NCI-H446 treated with DMSO at 0.1 percent for 48 hours (cell line): ENCODE data around the gene UPF3B.
"Not testable (repeated sequence)": the region's sequence is repeated elsewhere in the genome, so short reads cannot be mapped to it uniquely, and the experiment has no call there.

Experiments used
- DNase-seq: peaks from one replicate; lab custom pipeline; 2025; lab: John Stamatoyannopoulos, UW

Gene UPF3B

GRCh38 chrX:119852382-119853353, at the start of gene UPF3B:
TSS of gene UPF3B (minus strand) at chrX:119852963. CDS start at chrX:119852928, 35 bp downstream.
- peak; percentile 96 for DNase-seq

- no peak for DNase-seq
Observed at GRCh38 chrX:119900976-119901375, 48.2 kb upstream of the UPF3B start.

DNA sequence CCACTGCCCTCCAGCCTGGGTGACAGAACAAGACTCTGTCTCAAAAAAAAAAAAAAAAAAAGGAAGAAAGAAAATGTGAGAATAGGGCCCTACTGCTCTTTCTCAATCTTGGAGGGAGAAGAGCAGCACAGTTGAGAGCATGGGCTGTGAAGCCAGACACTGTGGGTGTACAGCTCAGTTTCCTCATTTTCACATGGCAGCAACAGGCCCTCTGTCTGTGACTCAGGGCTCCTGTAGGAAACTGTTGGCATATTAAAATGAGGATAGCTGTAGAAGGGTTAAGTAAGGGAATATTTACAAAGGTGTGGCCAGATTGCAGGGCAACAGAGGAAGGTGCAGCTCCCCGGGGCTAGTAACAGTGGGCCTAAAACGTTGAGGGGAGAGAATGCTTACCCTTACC, 46.4 kb upstream of the UPF3B start:
- no peak for DNase-seq

GRCh38 chrX:119895843-119896326, 43.1 kb upstream of the UPF3B start, which contains the start of gene AKAP14:
TSS of gene AKAP14 (plus strand) at chrX:119895893. CDS start at chrX:119903224, 7,331 bp downstream.
- DNase-seq = no peak

DNA sequence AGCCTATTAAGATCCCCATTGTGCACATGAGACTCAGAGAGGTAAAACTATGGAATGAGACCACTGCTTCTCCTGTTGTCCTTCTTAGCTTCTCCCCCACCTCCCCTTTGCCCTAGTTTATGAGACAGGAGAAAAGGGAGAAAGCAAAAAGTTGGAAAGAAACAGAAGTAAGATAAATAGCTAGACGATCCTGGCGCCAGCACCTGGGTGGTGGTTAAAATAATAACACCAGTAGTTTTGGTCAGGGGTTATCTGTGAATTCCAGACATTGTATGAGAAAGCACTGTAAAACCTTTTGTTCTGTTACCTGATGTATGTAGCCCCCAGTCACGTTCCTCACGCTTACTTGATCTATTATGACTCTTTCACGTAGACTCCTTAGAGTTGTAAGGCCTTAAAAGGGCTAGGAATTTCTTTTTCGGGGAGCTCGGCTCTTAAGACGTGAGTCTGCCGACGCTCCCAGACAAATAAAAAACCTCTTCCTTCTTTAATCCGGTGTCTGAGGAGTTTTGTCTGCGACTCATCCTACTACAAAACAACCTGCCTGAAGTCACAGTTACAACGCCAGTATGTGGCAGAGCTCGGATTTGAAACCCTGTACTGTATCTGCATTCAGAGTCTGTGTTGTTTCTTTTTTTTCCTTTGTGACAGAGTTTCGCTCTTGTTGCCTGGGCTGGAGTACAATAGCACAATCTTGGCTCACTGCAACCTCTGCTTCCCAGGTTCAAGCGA, 39.4 kb upstream of the UPF3B start:
- DNase-seq = not testable (repeated sequence)

- DNase-seq = not testable (repeated sequence)
Observed at GRCh38 chrX:119890626-119891025, 37.9 kb upstream of the UPF3B start.

- no peak for DNase-seq
Observed at GRCh38 chrX:119887721-119888425, 35.1 kb upstream of the UPF3B start.

DNA sequence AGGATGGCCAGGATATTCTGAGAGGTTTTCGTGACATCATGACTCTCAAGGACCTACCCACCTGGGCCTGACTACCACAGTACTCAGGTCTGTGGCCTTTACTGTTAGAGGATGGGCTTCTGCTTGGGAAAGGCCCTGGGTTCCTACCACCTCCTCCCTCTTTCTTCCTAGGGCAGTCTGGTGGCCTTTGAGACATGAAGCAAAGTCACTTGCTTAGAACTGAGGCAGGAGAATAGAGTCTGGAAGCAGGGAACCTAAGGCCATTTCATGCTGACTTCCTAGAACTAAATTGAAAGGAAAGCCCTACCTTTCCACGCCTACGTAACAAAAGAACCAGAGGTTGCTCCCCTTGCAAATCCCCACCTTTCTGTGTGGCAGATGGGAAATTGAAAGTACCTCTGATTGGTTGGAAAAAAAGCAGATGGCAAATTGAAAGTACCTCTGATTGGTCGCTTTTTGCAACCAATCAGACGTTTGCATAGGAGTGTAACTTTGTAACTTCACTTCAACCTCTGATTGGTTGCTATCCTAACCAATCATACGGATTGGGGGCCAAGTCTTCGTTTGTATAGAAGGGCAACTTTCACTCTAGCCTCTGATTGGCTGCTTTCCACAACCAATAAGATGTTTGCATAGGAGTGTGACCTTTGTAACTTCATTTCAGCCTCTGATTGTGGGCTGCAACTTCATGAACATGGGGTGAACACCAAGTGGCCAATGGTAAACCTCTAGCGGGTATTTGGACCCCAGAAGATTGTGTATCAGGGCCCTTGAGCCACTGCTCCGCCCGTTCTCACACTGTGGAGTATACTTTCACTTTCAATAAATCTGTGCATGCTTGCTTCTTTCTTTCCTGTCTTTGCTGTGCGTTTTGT, 33.0 kb upstream of the UPF3B start:
- no peak for DNase-seq

DNA sequence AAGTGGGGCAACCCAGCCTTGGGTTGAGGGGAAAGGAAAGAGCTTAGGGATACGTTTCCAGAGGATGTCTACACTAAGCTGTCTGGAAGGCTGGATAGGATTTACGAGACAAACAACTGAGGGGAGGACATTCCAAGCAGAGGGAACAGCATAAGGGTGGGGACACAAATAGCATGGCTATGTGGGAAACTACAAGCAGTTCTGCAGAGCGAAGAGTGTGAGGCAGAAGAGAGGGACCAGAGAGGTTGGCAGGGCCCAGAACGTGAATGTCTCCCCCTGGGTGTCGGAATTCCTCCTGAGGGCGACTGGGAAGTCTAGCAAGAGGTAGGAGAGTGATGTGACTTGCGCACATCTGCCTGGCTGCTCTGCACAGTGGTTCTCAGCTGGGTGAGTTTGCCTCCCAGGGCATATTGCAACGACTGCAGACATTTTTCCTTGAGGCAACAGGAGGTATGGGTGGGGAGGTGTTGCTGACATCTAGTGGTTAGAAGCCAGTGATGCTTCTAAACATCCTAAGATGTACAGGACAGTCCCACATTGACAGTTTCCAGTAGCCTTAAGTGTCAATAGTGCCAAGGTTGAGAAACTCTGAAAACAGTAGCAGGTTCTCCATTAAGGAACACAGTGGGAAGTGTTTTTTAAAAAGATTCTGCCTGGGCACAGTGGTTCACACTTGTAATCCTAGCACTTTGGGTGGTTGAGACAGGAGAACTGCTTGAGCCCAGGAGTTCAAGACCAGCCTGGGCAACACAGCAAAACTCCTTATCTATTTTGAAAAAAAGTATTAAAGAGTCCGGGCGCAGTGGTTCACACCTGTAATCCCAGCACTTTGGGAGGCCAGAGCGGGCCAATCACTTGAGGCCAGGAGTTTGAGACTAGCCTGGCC, 28.0 kb upstream of the UPF3B start:
- no peak for DNase-seq

- DNase-seq = no peak
Observed at GRCh38 chrX:119880076-119880475, 27.3 kb upstream of the UPF3B start.

GRCh38 chrX:119878740-119879139, 26.0 kb upstream of the UPF3B start:
- no peak for DNase-seq

- peak; percentile 71 for DNase-seq
Observed at GRCh38 chrX:119871599-119872395, 19.0 kb upstream of the UPF3B start, which contains the start of the genes NDUFA1 and RNF113A. TSS of gene NDUFA1 (plus strand) at chrX:119871832. CDS start at chrX:119871912, 80 bp downstream. TSS of gene RNF113A (minus strand) at chrX:119871733. CDS start at chrX:119871613, 120 bp downstream.

GRCh38 chrX:119871245-119871598, 18.5 kb upstream of the UPF3B start:
- DNase-seq = no peak

- DNase-seq = no peak
Observed at GRCh38 chrX:119870626-119871131, 17.9 kb upstream of the UPF3B start.

DNA sequence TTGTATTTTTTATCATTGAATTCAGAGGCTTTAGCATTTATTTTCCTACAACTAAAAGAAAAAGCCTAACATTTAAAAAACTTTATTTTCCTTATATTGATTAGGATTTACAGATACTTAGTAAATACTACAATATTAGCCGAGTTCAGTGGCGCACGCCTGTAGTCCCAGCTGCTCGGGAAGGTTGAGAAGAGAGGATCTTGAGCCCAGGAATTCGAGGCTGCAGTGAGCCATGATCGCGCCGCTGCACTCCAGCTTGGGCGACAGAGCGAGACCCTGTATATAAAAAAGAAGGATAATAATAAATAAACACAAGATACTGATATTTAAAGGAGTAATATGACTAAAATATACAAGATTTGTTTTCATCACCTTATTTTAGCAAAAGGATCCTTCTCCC, 681 bp upstream of the UPF3B start:
- DNase-seq = no peak

- no peak for DNase-seq
Observed at GRCh38 chrX:119833905-119834304, 18.9 kb downstream of the UPF3B start.

DNA sequence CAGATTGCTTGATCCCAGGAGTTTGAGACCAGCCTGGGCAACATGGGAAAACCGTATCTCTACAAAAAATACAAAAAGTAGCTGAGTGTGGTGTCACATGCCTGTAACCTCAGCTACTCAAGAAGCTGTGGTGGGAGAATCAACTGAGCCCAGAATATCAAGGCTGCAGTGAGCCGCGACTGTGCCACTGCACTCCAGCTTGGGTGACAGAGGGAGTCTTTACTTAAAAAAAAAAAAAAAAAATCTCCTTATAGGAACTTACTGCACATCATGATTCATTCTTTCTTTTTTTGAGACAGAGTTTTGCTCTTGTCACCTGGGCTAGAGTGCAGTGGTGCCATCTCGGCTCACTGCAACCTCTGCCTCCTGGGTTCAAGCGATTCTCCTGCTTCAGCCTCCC, 24.3 kb downstream of the UPF3B start:
- no peak for DNase-seq

DNA sequence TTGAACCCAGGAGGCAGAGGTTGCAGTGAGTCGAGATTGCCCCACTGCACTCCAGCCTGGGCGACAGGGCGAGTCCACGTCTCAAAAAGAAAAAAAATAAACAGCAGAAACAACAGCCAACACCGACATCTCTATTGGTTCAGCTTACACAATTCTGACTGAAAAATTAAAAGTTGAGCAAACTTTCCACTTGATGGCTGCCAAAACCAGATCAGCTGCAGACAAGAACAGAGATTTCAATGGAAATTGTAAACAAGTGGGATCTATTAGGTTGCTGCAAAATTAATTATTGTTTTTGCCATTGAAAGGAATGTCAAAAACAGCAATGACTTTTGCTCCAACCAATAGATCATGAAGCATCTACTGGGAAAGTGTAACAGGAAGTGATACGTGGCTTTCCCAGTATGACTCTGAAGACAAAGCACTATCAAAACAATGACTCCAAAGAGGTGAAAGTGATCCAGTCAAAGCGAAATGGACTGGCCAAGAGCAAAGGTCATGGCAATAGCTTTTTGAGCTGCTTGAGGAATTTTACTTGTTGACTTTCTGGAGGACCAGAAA, 26.3 kb downstream of the UPF3B start:
- DNase-seq = no peak
